NCI-H2107 (cell line): ENCODE measurements around the gene CREB3L1.
"Not testable (repeated sequence)": the region's sequence is repeated elsewhere in the genome, so short reads cannot be mapped to it uniquely, and the experiment has no call there.

Source experiments
- DNase-seq: peaks from one replicate; lab custom pipeline; 2025; lab: John Stamatoyannopoulos, UW

Gene CREB3L1

GRCh38 chr11:46296528-46297448 lies 19.3 kb downstream of the CREB3L1 start:
- DNase-seq, result no peak

GRCh38 chr11:46298699-46299433 lies 21.4 kb downstream of the CREB3L1 start:
- DNase-seq, result no peak

- no peak for DNase-seq
Observed at GRCh38 chr11:46299451-46299961, 22.0 kb downstream of the CREB3L1 start.

GRCh38 chr11:46300270-46300669 lies 22.8 kb downstream of the CREB3L1 start:
- no peak for DNase-seq

GRCh38 chr11:46302866-46303265 lies 25.4 kb downstream of the CREB3L1 start:
- DNase-seq, result no peak

GRCh38 chr11:46304036-46304435 lies 26.6 kb downstream of the CREB3L1 start:
- DNase-seq, result not testable (repeated sequence)

GRCh38 chr11:46304605-46305179 lies 27.2 kb downstream of the CREB3L1 start:
- DNase-seq, result no peak

- DNase-seq, result no peak
Observed at GRCh38 chr11:46305295-46305694, 27.8 kb downstream of the CREB3L1 start.

GRCh38 chr11:46306296-46306853 lies 28.9 kb downstream of the CREB3L1 start:
- no peak for DNase-seq

- DNase-seq, result no peak
Observed at GRCh38 chr11:46307369-46307768, 29.9 kb downstream of the CREB3L1 start.

GRCh38 chr11:46307785-46308341 lies 30.4 kb downstream of the CREB3L1 start:
- DNase-seq, result no peak

- no peak for DNase-seq
Observed at GRCh38 chr11:46308631-46309419, 31.4 kb downstream of the CREB3L1 start.

- no peak for DNase-seq
Observed at GRCh38 chr11:46309814-46310259, 32.4 kb downstream of the CREB3L1 start.

GRCh38 chr11:46315033-46315738 lies 37.7 kb downstream of the CREB3L1 start:
- no peak for DNase-seq

GRCh38 chr11:46315783-46316563 lies 38.5 kb downstream of the CREB3L1 start:
- DNase-seq, result no peak

GRCh38 chr11:46319074-46319453 lies 41.6 kb downstream of the CREB3L1 start:
- DNase-seq, result no peak

- DNase-seq, result no peak
Observed at GRCh38 chr11:46321757-46322156, 44.3 kb downstream of the CREB3L1 start.

- no peak for DNase-seq
Observed at GRCh38 chr11:46322759-46323158, 45.3 kb downstream of the CREB3L1 start.

GRCh38 chr11:46326813-46327416 lies 49.5 kb downstream of the CREB3L1 start:
- no peak for DNase-seq
